ENCODE results near the gene GSTCD.

- TF ChIP-seq YY1 (IDR thresholded peaks at IDR 0.05; ENCODE audit: extremely low read depth, insufficient replicate concordance, low read depth, low read length) (no peak), ZFX (IDR thresholded peaks at IDR 0.05) (no peak), ATF3 (IDR thresholded peaks at IDR 0.05) (no peak), TCF7L2 (IDR thresholded peaks at IDR 0.05; ENCODE audit: borderline replicate concordance, extremely low read depth, insufficient read depth, insufficient read length) (no peak), RAD21 (IDR thresholded peaks at IDR 0.05; ENCODE audit: low read depth) (no peak), POLR2A (IDR thresholded peaks at IDR 0.05; ENCODE audit: borderline replicate concordance, extremely low read depth, insufficient read depth, insufficient read length) (no peak), ELF1 (IDR thresholded peaks at IDR 0.05; ENCODE audit: borderline replicate concordance, low read depth) (no peak), JUND (IDR thresholded peaks at IDR 0.05) (no peak), CEBPB (IDR thresholded peaks at IDR 0.05; ENCODE audit: low read depth) (no peak), CBX3 (IDR thresholded peaks at IDR 0.05; ENCODE audit: low read depth) (no peak), EZH2 (IDR thresholded peaks at IDR 0.05) (no peak)
- TF ChIP-seq, protein P1, sequence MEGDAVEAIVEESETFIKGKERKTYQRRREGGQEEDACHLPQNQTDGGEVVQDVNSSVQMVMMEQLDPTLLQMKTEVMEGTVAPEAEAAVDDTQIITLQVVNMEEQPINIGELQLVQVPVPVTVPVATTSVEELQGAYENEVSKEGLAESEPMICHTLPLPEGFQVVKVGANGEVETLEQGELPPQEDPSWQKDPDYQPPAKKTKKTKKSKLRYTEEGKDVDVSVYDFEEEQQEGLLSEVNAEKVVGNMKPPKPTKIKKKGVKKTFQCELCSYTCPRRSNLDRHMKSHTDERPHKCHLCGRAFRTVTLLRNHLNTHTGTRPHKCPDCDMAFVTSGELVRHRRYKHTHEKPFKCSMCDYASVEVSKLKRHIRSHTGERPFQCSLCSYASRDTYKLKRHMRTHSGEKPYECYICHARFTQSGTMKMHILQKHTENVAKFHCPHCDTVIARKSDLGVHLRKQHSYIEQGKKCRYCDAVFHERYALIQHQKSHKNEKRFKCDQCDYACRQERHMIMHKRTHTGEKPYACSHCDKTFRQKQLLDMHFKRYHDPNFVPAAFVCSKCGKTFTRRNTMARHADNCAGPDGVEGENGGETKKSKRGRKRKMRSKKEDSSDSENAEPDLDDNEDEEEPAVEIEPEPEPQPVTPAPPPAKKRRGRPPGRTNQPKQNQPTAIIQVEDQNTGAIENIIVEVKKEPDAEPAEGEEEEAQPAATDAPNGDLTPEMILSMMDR (IDR thresholded peaks at IDR 0.05 in 2 of 3, conservative IDR thresholded peaks at IDR 0.05 in 1 of 3; ENCODE audit: borderline replicate concordance in 1 of 3, insufficient read depth in 1 of 3, low read depth in 2 of 3, low read length in 2 of 3), result no peak
Observed at GRCh38 chr4:105875233-105875632, 166.6 kb downstream of the GSTCD start.

Measured in HCT116 (cell line).